GM12874 (cell line): Measurements from ENCODE around the gene PCBP3.

Source experiments
- CTCF ChIP-seq: IDR thresholded peaks from 2 replicates; pipeline ENCODE4 v1.5.1; 2011; ENCODE audit warnings: low read depth, mild to moderate bottlenecking, control low read depth, low read length, moderate library complexity; ENCODE audit not compliant: insufficient read depth

Gene PCBP3

DNA sequence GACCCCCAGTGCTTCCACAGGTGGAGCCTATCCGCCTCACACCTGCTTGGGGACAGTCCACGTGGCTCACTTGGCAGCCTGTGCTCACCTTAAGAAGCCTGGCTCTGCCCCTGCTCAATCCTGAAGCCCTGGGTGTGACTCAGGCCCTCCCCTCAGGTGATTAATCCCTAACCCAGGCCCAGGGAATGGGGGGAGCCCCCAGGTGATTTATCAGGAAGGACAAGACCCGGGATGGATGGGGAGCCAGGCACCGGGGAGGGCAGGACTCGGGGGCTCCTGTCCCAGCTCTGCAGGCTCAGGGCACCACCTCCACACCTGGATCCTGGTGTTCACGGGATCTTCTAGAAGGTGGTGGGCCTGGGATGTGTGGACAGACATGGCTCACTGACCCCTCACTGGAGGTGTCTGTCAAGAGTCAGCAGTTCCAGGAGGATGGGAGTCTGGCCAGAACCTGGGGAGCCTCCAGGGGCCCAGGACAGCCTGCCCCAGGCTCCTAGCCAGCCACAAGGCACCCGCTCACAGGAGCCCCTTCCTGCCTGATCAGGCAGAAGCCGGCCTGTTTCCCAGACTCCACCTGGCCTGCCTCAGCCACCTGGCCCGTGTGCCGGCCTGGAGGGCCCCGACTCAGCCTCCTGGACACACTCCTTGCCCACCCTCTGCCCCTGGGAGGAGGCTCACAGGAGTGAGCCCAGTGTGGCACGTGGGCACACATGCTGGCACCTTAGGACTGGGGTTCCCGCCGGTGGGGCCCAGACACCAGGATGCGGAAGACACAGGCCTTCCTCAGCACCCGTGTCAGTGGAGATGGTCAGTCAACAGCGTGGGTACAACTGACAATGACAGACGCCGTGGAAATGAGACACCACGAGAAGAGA lies 299.5 kb downstream of the PCBP3 start:
- no peak for TF ChIP-seq CTCF

GRCh38 chr21:45943630-45944540 lies 300.4 kb downstream of the PCBP3 start:
- TF ChIP-seq CTCF: no peak

DNA sequence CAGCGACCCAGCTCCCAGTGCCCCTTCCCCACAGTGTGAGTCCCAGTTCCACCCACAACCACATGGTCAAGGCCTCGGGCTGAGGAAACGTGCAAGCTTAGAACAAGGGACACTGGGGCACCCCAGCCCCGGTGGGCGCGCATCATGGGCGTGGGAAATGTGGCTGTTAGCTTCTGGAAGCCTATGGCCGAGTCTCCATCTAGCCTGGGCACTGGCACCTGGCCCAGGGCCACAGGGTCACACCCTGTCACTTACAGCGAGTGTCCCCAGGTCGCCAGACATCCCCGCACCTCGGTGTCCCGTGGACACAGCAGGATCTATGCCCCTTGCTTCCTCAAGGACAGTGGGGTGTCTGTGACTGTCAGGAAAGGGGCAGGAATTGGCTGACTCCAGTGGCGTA lies 301.1 kb downstream of the PCBP3 start:
- no peak for TF ChIP-seq CTCF

DNA sequence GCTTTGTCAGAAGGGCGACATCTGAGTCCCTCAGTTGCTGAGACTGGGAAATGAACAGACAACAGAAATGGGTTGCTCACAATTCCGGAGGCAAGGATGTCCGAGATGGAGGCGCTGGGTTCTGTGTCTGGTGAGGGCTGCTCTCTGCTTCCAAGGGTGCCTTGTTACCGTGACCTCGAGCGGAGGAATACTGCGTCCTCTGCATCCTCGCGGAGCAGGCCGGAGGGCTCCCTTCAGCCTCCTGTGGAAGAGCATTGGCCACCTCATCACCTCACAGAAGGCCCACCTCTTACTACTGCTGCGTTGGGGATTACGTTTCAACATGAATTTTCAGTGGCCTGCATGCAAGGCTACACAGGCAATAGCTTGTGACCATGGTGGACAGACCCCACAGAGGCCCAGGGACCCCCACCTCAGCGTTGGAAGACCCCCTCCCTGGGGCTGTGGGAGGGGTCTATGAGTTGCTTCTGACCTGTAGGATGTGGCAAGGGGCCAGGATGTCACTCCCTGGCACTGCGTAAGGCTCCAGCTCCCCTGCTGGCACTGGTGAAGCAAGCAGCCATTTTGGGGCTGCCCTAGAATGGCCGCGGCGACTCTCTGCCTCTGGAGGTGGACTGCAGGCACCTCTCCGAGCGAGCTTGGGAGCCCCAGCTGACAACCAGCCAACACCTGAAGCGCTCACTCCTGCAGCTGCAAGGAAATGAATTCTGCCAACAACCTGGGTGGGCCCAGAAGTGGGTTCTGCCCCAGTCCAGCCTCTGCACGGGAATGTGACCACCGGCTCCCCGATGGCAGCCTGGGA lies 301.7 kb downstream of the PCBP3 start:
- no peak for TF ChIP-seq CTCF

DNA sequence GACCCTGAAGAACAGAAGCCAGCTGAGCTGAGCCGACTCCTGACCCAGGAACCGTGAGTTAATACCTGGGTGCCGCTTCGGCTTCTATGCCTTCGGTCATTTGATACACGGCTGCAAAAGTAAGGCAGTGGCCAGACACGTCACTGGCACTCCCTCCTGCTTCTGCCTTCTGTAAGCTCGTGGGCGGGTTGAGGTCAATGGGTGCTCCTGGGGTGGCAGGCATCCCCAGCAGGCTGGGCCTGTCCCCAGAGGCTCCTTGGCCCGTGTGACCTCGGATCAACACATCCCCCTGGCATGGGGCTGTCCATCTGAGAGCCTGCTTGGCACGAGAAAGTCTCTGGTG lies 302.3 kb downstream of the PCBP3 start:
- TF ChIP-seq CTCF: no peak

DNA sequence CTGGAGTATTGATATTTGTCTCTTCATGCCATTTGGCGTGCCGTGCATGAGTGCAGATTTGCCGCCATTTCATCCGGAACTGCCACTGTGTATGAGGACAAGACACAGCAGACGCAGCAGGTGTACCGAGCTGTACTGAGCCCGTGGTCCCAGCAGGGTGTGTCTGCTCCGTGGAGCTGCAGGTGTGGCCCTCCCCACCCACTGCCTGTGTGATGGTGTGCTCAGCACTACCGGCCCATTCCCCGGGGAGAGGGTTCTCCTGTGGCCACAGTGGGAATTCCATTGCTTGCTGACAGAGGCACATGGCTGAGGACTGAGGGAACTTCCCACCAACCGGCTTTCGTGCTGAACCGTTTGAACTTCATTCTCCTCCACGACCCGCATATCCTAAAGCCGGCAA lies 303.8 kb downstream of the PCBP3 start:
- no peak for TF ChIP-seq CTCF
